ENCODE results near the gene INO80. TPM values are rescaled to one million over a fixed set of nuclear protein-coding genes. Genes with fewer than 3 reads are reported as not detected.

Gene INO80
- total and polyA plus RNA-seq, 2 donors (not counting 3 experiments of a cell fraction or from before 2014, with no cell fraction given): 5.7 to 29.1 TPM

GRCh38 chr15:40941068-40941527, 175.0 kb downstream of the INO80 start:
- intact Hi-C loops (cut with micrococcal nuclease): loop anchor here (1.0 to 10.0 kb wide), 8 partner anchors 11 to 291 kb away; partner anchors contain the start of genes CHP1, EXD1 and INO80
- TSS peak; percentile 91 for BruUV-seq (replicated peaks)

GRCh38 chr15:40940296-40940801, 175.7 kb downstream of the INO80 start:
- no peaks in the 10 kb centered on the region for H3K9me1 ChIP-seq (replicated peaks; ENCODE audit: control insufficient read depth, extremely low read depth, insufficient read depth, low read length)
- no peaks in the 10 kb centered on the region for H3K9me3 ChIP-seq (replicated peaks; ENCODE audit: control insufficient read depth, insufficient read depth, low read length)
- no peaks in the 10 kb centered on the region for H3K79me2 ChIP-seq (ENCODE audit: control insufficient read depth, insufficient read depth, low read length)
- H2AFZ ChIP-seq (ENCODE audit: low read depth, low read length): peak overlapping the region; percentile 22
- DNase-seq (ENCODE audit: low read depth, low spot score) (peak; percentile 94), FAIRE-seq (peak; percentile 93)
- ChIA-PET CTCF (interaction anchor here (1.5 to 5.1 kb wide), 8 partner anchors 11 to 80 kb away, joined by 5 to 303 read pairs (median 79); partner anchors contain the start of genes CHAC1, DLL4 and VPS18), POLR2A (interaction anchor here (0.6 to 4.5 kb wide), 6 partner anchors 11 to 384 kb away, joined by 4 to 51 read pairs (median 19); partner anchors contain the start of genes CHAC1 and DLL4)
- dilution Hi-C loops (cut with MboI; ENCODE audit: extremely low pct_ligation_motif_present, low sequenced_read_pairs): no loop called here
- H3K4me1 ChIP-seq (ENCODE audit: control insufficient read depth, extremely low read depth, insufficient read depth, low read length): peaks cover 31% of the 10 kb centered on the region
- no TSS peak for BruUV-seq (replicated peaks)
- H4K20me1 ChIP-seq (replicated peaks; ENCODE audit: control insufficient read depth, extremely low read depth, insufficient read depth, low read length): no peaks in the 10 kb centered on the region
- peak overlapping the region; percentile 53 for H3K4me2 ChIP-seq (ENCODE audit: insufficient read depth, low read length)
- peak overlapping the region; percentile 80 for H3K27ac ChIP-seq (ENCODE audit: insufficient read depth, low read depth, low read length)
- intact Hi-C loops (cut with micrococcal nuclease): loop anchor here (2.0 to 10.0 kb wide), 3 partner anchors 174 to 292 kb away; partner anchors contain the start of genes CHP1, EXD1 and INO80
- no peaks in the 10 kb centered on the region for H3K27me3 ChIP-seq (ENCODE audit: control insufficient read depth in 2 of 2, insufficient read depth in 2 of 2, low read length in 2 of 2)
- peak; percentile 14 for TF ChIP-seq POLR2AphosphoS5 (IDR thresholded peaks at IDR 0.05; ENCODE audit: insufficient read depth, low read depth, low read length)
- TF ChIP-seq FOS (IDR thresholded peaks at IDR 0.05; ENCODE audit: borderline replicate concordance, insufficient read depth, low read length): no peak
- H3K9ac ChIP-seq (replicated peaks; ENCODE audit: extremely low read depth, insufficient read depth, low read length): peak overlapping the region; percentile 81
- peaks cover 0 to 31% of the 10 kb centered on the region in 2 experiments for H3K36me3 ChIP-seq (ENCODE audit: control insufficient read depth in 2 of 2, extremely low read depth in 1 of 2, insufficient read depth in 2 of 2, low read length in 2 of 2)
- H3K4me3 ChIP-seq (replicated peaks in 1 of 3; ENCODE audit: insufficient read depth in 1 of 3, low read depth in 1 of 3, low read length in 3 of 3): peak overlapping the region in 1 of 3 experiments; percentile 0

More at GRCh38 chr15:40941068-40941527, 175.0 kb downstream of the INO80 start:
- DNase-seq (ENCODE audit: low read depth, low spot score): no peak
- TF ChIP-seq EZH2 (IDR thresholded peaks at IDR 0.05; ENCODE audit: borderline replicate concordance, low read depth, low read length, severe bottlenecking) (no peak), POLR2A (IDR thresholded peaks at IDR 0.05; ENCODE audit: low read depth, low read length) (peak; percentile 62)
- Histone ChIP-seq H3K4me3 (replicated peaks in 1 of 3; ENCODE audit: insufficient read depth in 1 of 3, low read depth in 1 of 3, low read length in 3 of 3) (peak overlapping the region in 1 of 3 experiments; percentile 10), H3K27me3 (ENCODE audit: control insufficient read depth in 2 of 2, insufficient read depth in 2 of 2, low read length in 2 of 2) (no peaks in the 10 kb centered on the region), H3K9me1 (replicated peaks; ENCODE audit: control insufficient read depth, extremely low read depth, insufficient read depth, low read length) (no peaks in the 10 kb centered on the region), H3K79me2 (ENCODE audit: control insufficient read depth, insufficient read depth, low read length) (no peaks in the 10 kb centered on the region), H4K20me1 (replicated peaks; ENCODE audit: control insufficient read depth, extremely low read depth, insufficient read depth, low read length) (no peaks in the 10 kb centered on the region), H3K9ac (replicated peaks; ENCODE audit: extremely low read depth, insufficient read depth, low read length) (peak overlapping the region; percentile 81), H3K4me1 (ENCODE audit: control insufficient read depth, extremely low read depth, insufficient read depth, low read length) (peaks cover 31% of the 10 kb centered on the region), H3K4me2 (ENCODE audit: insufficient read depth, low read length) (peak overlapping the region; percentile 53), H3K36me3 (ENCODE audit: control insufficient read depth in 2 of 2, extremely low read depth in 1 of 2, insufficient read depth in 2 of 2, low read length in 2 of 2) (peaks cover 0 to 24% of the 10 kb centered on the region in 2 experiments), H3K27ac (ENCODE audit: insufficient read depth, low read depth, low read length) (peak overlapping the region; percentile 80), H3K9me3 (replicated peaks; ENCODE audit: control insufficient read depth, insufficient read depth, low read length) (no peaks in the 10 kb centered on the region), H2AFZ (ENCODE audit: low read depth, low read length) (no peak overlapping the region)
- ChIA-PET POLR2A (interaction anchor here (1.0 to 4.5 kb wide), 7 partner anchors 11 to 78 kb away, joined by 3 to 51 read pairs (median 19); partner anchors contain the start of genes CHAC1 and DLL4), CTCF (interaction anchor here (0.6 to 5.1 kb wide), 34 partner anchors 11 to 392 kb away, joined by 3 to 303 read pairs (median 6); partner anchors contain the start of genes CHAC1, DLL4, INO80 and NUSAP1)
- FAIRE-seq: no peak
- dilution Hi-C loops (cut with MboI; ENCODE audit: extremely low pct_ligation_motif_present, low sequenced_read_pairs): no loop called here

Data from endothelial cell of umbilical vein (primary cell).